ENCODE data around the gene PREPL. TPM values are rescaled to one million over a fixed set of nuclear protein-coding genes. Genes with fewer than 3 reads are reported as not detected.
"Not testable (repeated sequence)": the region's sequence is repeated elsewhere in the genome, so short reads cannot be mapped to it uniquely, and the experiment has no call there.

PREPL gene
- total RNA-seq, 2 donors from 2014 or later, result 46.6 to 73.1 TPM

- intact Hi-C loops (cut with DNase I); DNase-seq (ENCODE audit: low spot score): not testable (repeated sequence)
Measured at GRCh38 chr2:44303766-44304165, 57.5 kb downstream of the PREPL start.

GRCh38 chr2:44301111-44301510, 60.2 kb downstream of the PREPL start:
- no peak for DNase-seq (ENCODE audit: low spot score)
- intact Hi-C loops (cut with DNase I), result no loop called here

GRCh38 chr2:44299635-44300034, 61.7 kb downstream of the PREPL start:
- no peak for DNase-seq (ENCODE audit: low spot score)
- intact Hi-C loops (cut with DNase I), result loop anchor here in 1 of 2 donors (5.0 kb wide), 1 partner anchor 47 kb away; no protein-coding TSS in a partner anchor

GRCh38 chr2:44297431-44297830, 63.9 kb downstream of the PREPL start:
- no peak for DNase-seq (ENCODE audit: low spot score)
- intact Hi-C loops (cut with DNase I), result loop anchor here in 1 of 2 donors (5.0 kb wide), 1 partner anchor 45 kb away; no protein-coding TSS in a partner anchor

- no peak for DNase-seq (ENCODE audit: low spot score)
- intact Hi-C loops (cut with DNase I), result loop anchor here in 1 of 2 donors (5.0 kb wide), 1 partner anchor 44 kb away; no protein-coding TSS in a partner anchor
Measured at GRCh38 chr2:44296653-44297052, 64.6 kb downstream of the PREPL start.

GRCh38 chr2:44295633-44296359, 65.5 kb downstream of the PREPL start:
- intact Hi-C loops (cut with DNase I), result loop anchor here in 1 of 2 donors (5.0 kb wide), 1 partner anchor 43 kb away; no protein-coding TSS in a partner anchor
- DNase-seq (ENCODE audit: low spot score), result no peak

GRCh38 chr2:44295113-44295512, 66.2 kb downstream of the PREPL start:
- intact Hi-C loops (cut with DNase I), result loop anchor here in 1 of 2 donors (5.0 kb wide), 1 partner anchor 43 kb away; no protein-coding TSS in a partner anchor
- DNase-seq (ENCODE audit: low spot score), result no peak

GRCh38 chr2:44291281-44292248, 69.7 kb downstream of the PREPL start:
- no peak for DNase-seq (ENCODE audit: low spot score)
- intact Hi-C loops (cut with DNase I), result loop anchor here (5.0 kb wide), 2 partner anchors 49 to 204 kb away; no protein-coding TSS in a partner anchor

- intact Hi-C loops (cut with DNase I), result loop anchor here (5.0 kb wide), 2 partner anchors 48 to 203 kb away; no protein-coding TSS in a partner anchor
Measured at GRCh38 chr2:44290261-44290660, 71.0 kb downstream of the PREPL start.

GRCh38 chr2:44286884-44287638, 74.2 kb downstream of the PREPL start:
- no peak for DNase-seq (ENCODE audit: low spot score)
- intact Hi-C loops (cut with DNase I), result no loop called here

More at GRCh38 chr2:44290261-44290660, 71.0 kb downstream of the PREPL start:
- no peak for DNase-seq (ENCODE audit: low spot score)

- no peak for DNase-seq (ENCODE audit: low spot score)
- intact Hi-C loops (cut with DNase I), result no loop called here
Measured at GRCh38 chr2:44286119-44286883, 75.0 kb downstream of the PREPL start.

- intact Hi-C loops (cut with DNase I), result no loop called here
- no peak for DNase-seq (ENCODE audit: low spot score)
Measured at GRCh38 chr2:44285174-44285573, 76.1 kb downstream of the PREPL start.

GRCh38 chr2:44283116-44283666, 78.1 kb downstream of the PREPL start:
- DNase-seq (ENCODE audit: low spot score), result no peak
- intact Hi-C loops (cut with DNase I), result no loop called here

- DNase-seq (ENCODE audit: low spot score), result no peak
- intact Hi-C loops (cut with DNase I), result no loop called here
Measured at GRCh38 chr2:44280869-44281268, 80.4 kb downstream of the PREPL start.

GRCh38 chr2:44277541-44277940, 83.8 kb downstream of the PREPL start:
- DNase-seq (ENCODE audit: low spot score), result no peak
- intact Hi-C loops (cut with DNase I), result no loop called here

- DNase-seq (ENCODE audit: low spot score), result no peak
- intact Hi-C loops (cut with DNase I), result no loop called here
Measured at GRCh38 chr2:44275927-44276303, 85.4 kb downstream of the PREPL start.

- no peak for DNase-seq (ENCODE audit: low spot score)
- intact Hi-C loops (cut with DNase I), result no loop called here
Measured at GRCh38 chr2:44273596-44273995, 87.7 kb downstream of the PREPL start.

- intact Hi-C loops (cut with DNase I), result no loop called here
- no peak for DNase-seq (ENCODE audit: low spot score)
Measured at GRCh38 chr2:44273076-44273475, 88.2 kb downstream of the PREPL start.

Data from posterior vena cava (tissue), 2 donors.